ENCODE data around the gene LRP5. TPM values are rescaled to one million over a fixed set of nuclear protein-coding genes. Genes with fewer than 3 reads are reported as not detected.

Gene LRP5
- polyA plus RNA-seq, 1 donor (not counting 4 experiments of a cell fraction or from before 2014, with no cell fraction given): 6.6 TPM

GRCh38 chr11:68276861-68277260, 35.5 kb upstream of the LRP5 start:
- FAIRE-seq (no peak), DNase-seq (ENCODE audit: low read depth, low spot score) (no peak)
- Histone ChIP-seq H2AFZ (ENCODE audit: control insufficient read depth, low read length) (no peak overlapping the region), H3K9me3 (ENCODE audit: control insufficient read depth, low read depth, low read length) (no peaks in the 10 kb centered on the region), H3K4me1 (ENCODE audit: control insufficient read depth, extremely low read depth, insufficient read depth, low read length) (peaks cover 31% of the 10 kb centered on the region), H3K27me3 (ENCODE audit: control insufficient read depth, extremely low read depth, insufficient read depth, low read length) (no peaks in the 10 kb centered on the region), H3K4me3 (ENCODE audit: control insufficient read depth in 2 of 3, extremely low read depth in 1 of 3, insufficient read depth in 2 of 3, low read depth in 1 of 3, low read length in 3 of 3) (no peak overlapping the region), H3K4me2 (ENCODE audit: control insufficient read depth, extremely low read depth, insufficient read depth, low read depth, low read length) (no peak overlapping the region), H3K9me1 (ENCODE audit: control insufficient read depth, extremely low read depth, insufficient read depth, low read length) (no peaks in the 10 kb centered on the region), H3K36me3 (ENCODE audit: control insufficient read depth in 2 of 2, extremely low read depth in 1 of 2, insufficient read depth in 2 of 2, low read length in 2 of 2) (no peaks in the 10 kb centered on the region), H3K27ac (ENCODE audit: control insufficient read depth, insufficient read depth, low read length) (peak overlapping the region; percentile 92), H3K79me2 (ENCODE audit: control insufficient read depth, insufficient read depth, low read length) (no peaks in the 10 kb centered on the region), H4K20me1 (ENCODE audit: control insufficient read depth, extremely low read depth, insufficient read depth, low read length) (no peaks in the 10 kb centered on the region), H3K9ac (ENCODE audit: control insufficient read depth, extremely low read depth, insufficient read depth, low read length) (no peak overlapping the region)
- TF ChIP-seq EZH2 (IDR thresholded peaks at IDR 0.05; ENCODE audit: low read length) (no peak), CTCF (optimal IDR thresholded peaks at IDR 0.05 in 1 of 3, IDR thresholded peaks at IDR 0.05 in 1 of 3, conservative IDR thresholded peaks at IDR 0.05 in 1 of 3; ENCODE audit: extremely low read depth in 1 of 3, insufficient read depth in 2 of 3, low read length in 3 of 3) (no peak)
- dilution Hi-C loops (cut with MboI; ENCODE audit: extremely low pct_ligation_motif_present, low sequenced_read_pairs): no loop called here

- TF ChIP-seq EZH2 (IDR thresholded peaks at IDR 0.05; ENCODE audit: low read length) (no peak), CTCF (optimal IDR thresholded peaks at IDR 0.05 in 1 of 3, IDR thresholded peaks at IDR 0.05 in 1 of 3, conservative IDR thresholded peaks at IDR 0.05 in 1 of 3; ENCODE audit: extremely low read depth in 1 of 3, insufficient read depth in 2 of 3, low read length in 3 of 3) (no peak)
- dilution Hi-C loops (cut with MboI; ENCODE audit: extremely low pct_ligation_motif_present, low sequenced_read_pairs): no loop called here
- Histone ChIP-seq H3K4me1 (ENCODE audit: control insufficient read depth, extremely low read depth, insufficient read depth, low read length) (peaks cover 37% of the 10 kb centered on the region), H3K79me2 (ENCODE audit: control insufficient read depth, insufficient read depth, low read length) (no peaks in the 10 kb centered on the region), H4K20me1 (ENCODE audit: control insufficient read depth, extremely low read depth, insufficient read depth, low read length) (no peaks in the 10 kb centered on the region), H3K9ac (ENCODE audit: control insufficient read depth, extremely low read depth, insufficient read depth, low read length) (no peak overlapping the region), H3K4me2 (ENCODE audit: control insufficient read depth, extremely low read depth, insufficient read depth, low read depth, low read length) (no peak overlapping the region), H3K36me3 (ENCODE audit: control insufficient read depth in 2 of 2, extremely low read depth in 1 of 2, insufficient read depth in 2 of 2, low read length in 2 of 2) (no peaks in the 10 kb centered on the region), H3K27ac (ENCODE audit: control insufficient read depth, insufficient read depth, low read length) (no peak overlapping the region), H3K9me1 (ENCODE audit: control insufficient read depth, extremely low read depth, insufficient read depth, low read length) (no peaks in the 10 kb centered on the region), H2AFZ (ENCODE audit: control insufficient read depth, low read length) (no peak overlapping the region), H3K27me3 (ENCODE audit: control insufficient read depth, extremely low read depth, insufficient read depth, low read length) (no peaks in the 10 kb centered on the region), H3K9me3 (ENCODE audit: control insufficient read depth, low read depth, low read length) (no peaks in the 10 kb centered on the region), H3K4me3 (ENCODE audit: control insufficient read depth in 2 of 3, extremely low read depth in 1 of 3, insufficient read depth in 2 of 3, low read depth in 1 of 3, low read length in 3 of 3) (no peak overlapping the region)
- FAIRE-seq (no peak), DNase-seq (ENCODE audit: low read depth, low spot score) (no peak)
Observed at GRCh38 chr11:68279676-68280075, 32.7 kb upstream of the LRP5 start.

Data from keratinocyte (primary cell).